Left ventricle myocardium inferior (tissue), 1 donor: ENCODE measurements around the gene CHSY1. TPM values are rescaled to one million over a fixed set of nuclear protein-coding genes. Genes with fewer than 3 reads are reported as not detected.

Experiments
- DNase-seq: peaks from one replicate; pipeline ENCODE4 v3.0.0-alpha.2; 2020
- H3K27ac ChIP-seq: fragments of 200-600 bp; replicated peaks from 2 replicates; pipeline ENCODE4 v1.8.0; 2021
- H3K27me3 ChIP-seq: fragments of 200-600 bp; 2 replicates; pipeline ENCODE4 v1.8.0; 2021; ENCODE audit warnings: low read depth
- H3K36me3 ChIP-seq: fragments of 200-600 bp; 2 replicates; pipeline ENCODE4 v1.8.0; 2021
- H3K4me1 ChIP-seq: fragments of 200-600 bp; 2 replicates; pipeline ENCODE4 v1.8.0; 2021
- H3K4me3 ChIP-seq: fragments of 200-600 bp; 2 replicates; pipeline ENCODE4 v1.8.0; 2021; ENCODE audit warnings: mild to moderate bottlenecking, moderate library complexity
- H3K9me3 ChIP-seq: fragments of 200-600 bp; replicated peaks from 2 replicates; pipeline ENCODE4 v1.8.0; 2021
- intact Hi-C: fragments of 100-400 bp; cut with micrococcal nuclease; formaldehyde crosslinking; loops from one replicate; pipeline ENCODE4 v1.11.0; 2022
- total RNA-seq: library from RNA; stranded (reverse); fragmentation: NEBNext Ultra II Directional; extraction: Animal tissue kit (Norgen Biotek cat#: 25700); gene quantifications from one replicate; pipeline ENCODE4 v1.2.1, GENCODE V29; 2021
- TF ChIP-seq, protein P1 (sequence below): fragments of 200-600 bp; IDR thresholded peaks from 2 replicates; pipeline ENCODE4 v1.8.0; 2021; ENCODE audit warnings: antibody characterized with exemption, mild to moderate bottlenecking, borderline replicate concordance
- donor health status: DM: no; HTN: yes; CAD: no; lungs with severe emphysema.

CHSY1 gene
- total RNA-seq, 1 donor from 2014 or later, result 15.1 TPM

- Histone ChIP-seq H3K4me1 (peaks cover 91% of the 10 kb centered on the region), H3K36me3 (no peaks in the 10 kb centered on the region), H3K4me3 (peak overlapping the region; percentile 56), H3K27ac (peak overlapping the region; percentile 87), H3K9me3 (no peaks in the 10 kb centered on the region), H3K27me3 (no peaks in the 10 kb centered on the region)
- TF ChIP-seq, protein P1, sequence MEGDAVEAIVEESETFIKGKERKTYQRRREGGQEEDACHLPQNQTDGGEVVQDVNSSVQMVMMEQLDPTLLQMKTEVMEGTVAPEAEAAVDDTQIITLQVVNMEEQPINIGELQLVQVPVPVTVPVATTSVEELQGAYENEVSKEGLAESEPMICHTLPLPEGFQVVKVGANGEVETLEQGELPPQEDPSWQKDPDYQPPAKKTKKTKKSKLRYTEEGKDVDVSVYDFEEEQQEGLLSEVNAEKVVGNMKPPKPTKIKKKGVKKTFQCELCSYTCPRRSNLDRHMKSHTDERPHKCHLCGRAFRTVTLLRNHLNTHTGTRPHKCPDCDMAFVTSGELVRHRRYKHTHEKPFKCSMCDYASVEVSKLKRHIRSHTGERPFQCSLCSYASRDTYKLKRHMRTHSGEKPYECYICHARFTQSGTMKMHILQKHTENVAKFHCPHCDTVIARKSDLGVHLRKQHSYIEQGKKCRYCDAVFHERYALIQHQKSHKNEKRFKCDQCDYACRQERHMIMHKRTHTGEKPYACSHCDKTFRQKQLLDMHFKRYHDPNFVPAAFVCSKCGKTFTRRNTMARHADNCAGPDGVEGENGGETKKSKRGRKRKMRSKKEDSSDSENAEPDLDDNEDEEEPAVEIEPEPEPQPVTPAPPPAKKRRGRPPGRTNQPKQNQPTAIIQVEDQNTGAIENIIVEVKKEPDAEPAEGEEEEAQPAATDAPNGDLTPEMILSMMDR, result no peak
- DNase-seq, result no peak
- intact Hi-C loops, result no loop called here
Measured at GRCh38 chr15:101188637-101189408, 63.0 kb downstream of the CHSY1 start.

GRCh38 chr15:101187820-101188636 is 63.8 kb downstream of the CHSY1 start:
- intact Hi-C loops, result no loop called here
- DNase-seq, result no peak
- Histone ChIP-seq H3K4me3 (peak overlapping the region; percentile 56), H3K9me3 (no peaks in the 10 kb centered on the region), H3K27me3 (no peaks in the 10 kb centered on the region), H3K27ac (peak overlapping the region; percentile 87), H3K4me1 (peaks cover 91% of the 10 kb centered on the region), H3K36me3 (no peaks in the 10 kb centered on the region)
- TF ChIP-seq, protein P1, result no peak

DNA sequence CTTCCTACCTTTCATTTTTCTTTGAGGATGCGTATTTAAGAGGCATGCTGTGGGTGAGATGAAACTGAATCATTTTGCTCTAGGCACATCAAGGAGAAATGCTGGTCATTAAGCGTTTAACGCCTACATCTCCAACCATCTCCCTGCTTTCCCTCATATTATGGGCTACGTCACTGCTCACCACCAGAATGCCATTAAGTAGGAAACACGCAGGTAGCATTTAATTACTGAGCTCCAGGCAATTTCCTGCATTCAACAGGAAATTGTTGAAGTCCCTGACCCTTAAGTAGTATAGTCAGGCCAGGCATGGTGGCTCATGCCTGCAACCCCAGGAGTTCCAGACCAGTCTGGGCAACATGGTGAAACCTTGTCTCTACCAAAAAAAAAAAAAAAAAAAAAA is 66.1 kb downstream of the CHSY1 start:
- H3K36me3 ChIP-seq, result no peaks in the 10 kb centered on the region
- intact Hi-C loops, result no loop called here
- no peak overlapping the region for H3K4me3 ChIP-seq
- no peak for DNase-seq
- H3K9me3 ChIP-seq, result no peaks in the 10 kb centered on the region
- H3K27me3 ChIP-seq, result no peaks in the 10 kb centered on the region
- peak overlapping the region; percentile 87 for H3K27ac ChIP-seq
- TF ChIP-seq, protein P1, result no peak
- H3K4me1 ChIP-seq, result peaks cover 84% of the 10 kb centered on the region

DNA sequence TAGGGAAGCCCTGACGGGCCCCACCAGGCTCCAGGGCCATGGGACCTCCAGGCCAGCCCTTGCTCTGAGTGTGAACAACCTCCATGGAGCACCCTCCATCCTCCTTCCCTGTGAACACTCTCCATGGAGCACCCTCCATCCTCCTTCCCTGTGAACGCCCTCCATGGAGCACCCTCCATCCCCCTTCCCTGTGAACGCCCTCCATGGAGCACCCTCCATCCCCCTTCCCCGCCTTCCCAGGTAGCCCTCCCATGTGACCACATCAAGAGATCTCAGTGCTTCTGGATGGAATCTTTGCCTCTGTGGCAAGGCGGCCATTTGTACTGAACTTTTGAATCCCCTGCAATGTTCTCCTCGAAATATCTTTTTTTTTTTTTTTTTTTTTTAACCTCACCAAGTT is 66.5 kb downstream of the CHSY1 start:
- TF ChIP-seq, protein P1, result no peak
- H3K4me3 ChIP-seq, result no peak overlapping the region
- H3K27me3 ChIP-seq, result no peaks in the 10 kb centered on the region
- peak overlapping the region; percentile 87 for H3K27ac ChIP-seq
- intact Hi-C loops, result no loop called here
- no peaks in the 10 kb centered on the region for H3K9me3 ChIP-seq
- H3K4me1 ChIP-seq, result peaks cover 82% of the 10 kb centered on the region
- DNase-seq, result no peak
- H3K36me3 ChIP-seq, result no peaks in the 10 kb centered on the region

GRCh38 chr15:101184830-101185229 is 67.0 kb downstream of the CHSY1 start:
- H3K9me3 ChIP-seq, result no peaks in the 10 kb centered on the region
- intact Hi-C loops, result no loop called here
- peaks cover 84% of the 10 kb centered on the region for H3K4me1 ChIP-seq
- no peak for DNase-seq
- TF ChIP-seq, protein P1, result no peak
- peak overlapping the region; percentile 60 for H3K27ac ChIP-seq
- no peaks in the 10 kb centered on the region for H3K36me3 ChIP-seq
- H3K4me3 ChIP-seq, result no peak overlapping the region
- H3K27me3 ChIP-seq, result no peaks in the 10 kb centered on the region
